GM19372 (cell line): ENCODE measurements around the gene ISCU.
"Not testable (repeated sequence)": the region's sequence is repeated elsewhere in the genome, so short reads cannot be mapped to it uniquely, and the experiment has no call there.

Experiments used
- ATAC-seq: cut with Tn5 transposase; IDR thresholded peaks from one replicate; pipeline ENCODE4 v1.9.1; 2021; ENCODE audit warnings: mild to moderate bottlenecking, low read depth, moderate library complexity; ENCODE audit not compliant: unreplicated experiment

ISCU gene

DNA sequence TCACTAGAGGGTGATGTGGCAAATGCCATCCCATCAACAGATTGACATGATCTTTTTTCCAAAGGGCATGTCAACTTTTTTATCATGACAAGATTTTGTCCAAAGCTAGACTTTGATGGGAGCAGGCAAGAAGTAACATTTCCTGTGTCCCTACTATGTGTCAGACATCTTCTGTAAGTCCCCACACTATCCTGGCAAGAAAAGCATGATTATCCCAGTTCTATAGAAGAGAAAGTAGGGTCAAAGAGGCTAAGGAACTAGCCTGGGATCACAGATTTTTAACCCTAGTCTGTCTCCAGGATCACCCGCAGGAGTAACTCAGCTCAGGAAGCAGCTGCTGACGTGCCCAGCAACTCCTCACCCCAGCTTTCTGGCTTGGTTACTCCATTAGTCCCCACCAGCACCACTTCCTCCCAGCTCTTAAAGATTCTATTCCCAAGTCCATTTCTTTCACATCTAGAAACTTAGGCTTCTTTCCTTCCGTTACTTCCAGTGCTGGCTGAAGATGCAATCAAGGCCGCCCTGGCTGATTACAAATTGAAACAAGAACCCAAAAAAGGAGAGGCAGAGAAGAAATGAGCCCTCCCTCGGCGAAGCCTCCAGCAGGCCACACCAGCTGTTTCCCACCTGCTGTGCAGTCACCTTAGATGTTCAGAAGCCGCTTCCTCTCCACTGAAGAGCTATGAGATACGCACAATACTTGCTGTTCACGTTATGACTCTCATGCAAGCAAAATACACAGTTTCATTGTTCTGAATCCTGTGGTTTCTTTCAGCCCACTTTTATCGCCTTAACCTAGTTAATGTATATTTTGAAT lies 6.2 kb downstream of the ISCU start:
- peak; percentile 74 for ATAC-seq

DNA sequence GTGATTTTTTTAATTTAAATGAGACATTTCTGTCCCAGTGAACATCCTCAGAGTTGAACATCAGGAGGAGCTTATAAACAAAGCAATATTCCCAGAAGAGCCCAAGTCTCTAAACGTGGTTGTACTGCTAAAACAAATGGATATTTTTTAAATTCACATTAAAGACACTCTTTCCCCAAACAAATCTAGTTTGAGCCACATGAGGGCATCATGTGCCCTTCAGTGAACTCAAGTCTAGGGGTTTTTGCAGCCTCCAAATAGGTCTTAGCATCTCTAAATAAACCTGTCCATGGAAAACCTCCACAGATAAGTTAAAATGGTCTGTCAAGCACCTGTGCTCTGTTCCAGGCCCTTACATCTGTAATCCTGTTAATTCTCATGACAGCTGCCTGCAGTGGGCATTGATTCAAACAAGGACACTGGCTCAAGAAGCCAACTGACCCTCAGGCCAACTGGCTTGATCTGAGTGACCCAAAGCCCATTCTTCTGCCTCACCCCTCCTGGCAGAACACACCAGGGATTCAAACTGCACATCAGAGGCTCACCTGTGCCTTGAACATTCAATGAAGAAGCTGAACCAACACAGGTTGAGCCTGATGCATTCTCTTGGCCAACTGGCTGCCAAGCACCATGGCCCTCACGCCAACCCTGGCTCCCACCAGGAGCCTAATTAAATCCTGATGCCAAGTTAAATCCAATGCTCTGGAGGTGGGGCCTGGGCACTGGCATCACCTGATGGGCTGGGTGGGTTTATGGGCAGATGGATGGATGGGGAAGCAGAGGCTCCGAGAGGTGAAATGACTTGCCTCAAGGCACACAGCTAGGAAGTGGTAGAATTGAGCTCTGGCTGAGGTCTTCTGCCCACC lies 8.6 kb downstream of the ISCU start:
- no peak for ATAC-seq

DNA sequence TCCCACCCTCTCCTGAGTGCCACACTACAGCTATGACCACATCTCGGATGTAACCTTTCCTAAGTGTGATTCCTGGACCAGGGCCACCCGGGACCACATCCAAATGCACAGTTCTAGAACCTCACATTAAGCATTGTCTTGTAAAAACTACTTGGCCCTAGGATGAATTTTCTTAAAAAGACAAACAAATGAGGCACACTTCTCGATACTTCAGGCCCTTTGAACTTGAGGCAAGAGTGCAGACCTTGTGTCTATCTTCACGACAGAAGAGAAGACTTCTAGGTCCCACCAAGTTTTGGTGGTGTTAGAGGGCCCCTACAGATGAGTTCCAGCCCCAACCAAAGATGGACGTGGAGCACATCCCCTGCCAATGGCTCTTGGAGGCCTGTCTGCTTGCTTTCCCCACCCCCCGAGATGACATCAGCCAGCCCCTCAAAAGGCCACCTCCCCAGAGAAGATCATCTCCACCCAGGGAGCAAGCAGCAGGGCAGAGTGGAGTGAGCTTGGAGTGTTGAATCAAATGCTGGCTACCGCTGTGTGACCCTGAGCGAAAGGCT lies 9.3 kb downstream of the ISCU start:
- ATAC-seq = no peak

DNA sequence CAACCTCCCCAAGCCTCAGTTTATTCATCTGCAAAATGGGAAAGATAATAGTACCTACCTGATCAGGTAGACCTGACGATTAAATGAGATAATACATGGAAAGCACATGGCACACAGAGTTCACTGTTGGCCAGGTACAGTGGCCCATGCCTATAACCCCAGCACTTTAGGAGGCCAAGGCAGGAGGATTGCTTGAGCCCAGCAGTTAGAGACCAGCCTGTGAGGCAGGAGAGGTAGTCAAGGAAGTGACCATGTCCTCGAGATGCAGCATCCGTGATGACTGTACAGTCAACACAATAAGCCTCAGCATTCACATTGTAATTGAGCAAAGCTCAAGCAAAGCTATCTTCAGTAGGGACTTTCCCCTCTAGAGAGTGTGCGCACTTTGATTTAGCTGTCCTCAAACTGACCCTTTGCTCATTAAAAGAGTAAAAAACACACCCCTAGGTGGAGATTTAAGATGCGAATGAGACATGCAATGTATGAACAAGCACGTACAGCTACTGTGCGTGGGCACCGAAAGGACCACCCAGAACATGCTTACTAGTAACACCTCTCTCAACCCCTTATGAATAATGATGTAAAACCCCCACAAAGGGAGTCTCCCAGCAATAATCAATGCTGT lies 9.9 kb downstream of the ISCU start:
- no peak for ATAC-seq

DNA sequence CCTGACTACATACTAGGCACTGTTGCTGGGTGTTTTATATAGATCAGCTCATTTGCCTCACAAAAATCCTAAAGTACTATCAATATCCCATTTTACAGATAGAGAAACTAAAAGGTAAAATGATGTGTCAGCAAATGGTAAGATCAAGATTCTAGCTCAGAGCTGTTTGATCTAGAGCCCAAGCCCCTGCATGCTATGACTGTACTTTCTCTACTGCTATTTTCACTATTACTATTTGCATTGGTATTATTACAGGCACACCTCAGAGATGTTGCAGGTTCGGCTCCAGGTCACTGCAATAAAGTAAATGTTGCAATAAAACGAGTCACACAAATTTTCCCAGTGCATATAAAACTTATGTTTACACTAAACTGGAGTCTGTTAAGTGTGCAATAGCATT lies 10.9 kb downstream of the ISCU start:
- ATAC-seq = no peak

DNA sequence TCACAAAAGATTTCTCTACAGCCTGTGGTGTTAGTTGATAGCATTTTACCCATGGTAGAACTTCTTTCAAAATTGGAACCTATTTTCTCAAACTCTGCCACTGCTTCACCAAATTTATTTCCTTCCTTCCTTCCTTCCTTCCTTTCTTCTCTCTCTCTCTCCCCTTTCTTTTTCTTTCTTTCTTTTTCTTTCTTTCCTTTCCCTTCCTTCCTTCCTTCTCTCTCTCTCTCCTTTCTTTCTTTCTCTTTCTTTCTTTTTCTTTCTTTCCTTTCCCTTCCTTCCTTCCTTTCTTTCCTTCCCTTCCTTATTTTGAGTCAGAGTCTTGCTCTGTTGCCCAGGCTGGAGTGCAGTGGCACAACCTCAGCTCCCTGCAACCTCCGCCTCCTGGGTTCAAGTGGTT lies 11.9 kb downstream of the ISCU start:
- ATAC-seq = not testable (repeated sequence)

DNA sequence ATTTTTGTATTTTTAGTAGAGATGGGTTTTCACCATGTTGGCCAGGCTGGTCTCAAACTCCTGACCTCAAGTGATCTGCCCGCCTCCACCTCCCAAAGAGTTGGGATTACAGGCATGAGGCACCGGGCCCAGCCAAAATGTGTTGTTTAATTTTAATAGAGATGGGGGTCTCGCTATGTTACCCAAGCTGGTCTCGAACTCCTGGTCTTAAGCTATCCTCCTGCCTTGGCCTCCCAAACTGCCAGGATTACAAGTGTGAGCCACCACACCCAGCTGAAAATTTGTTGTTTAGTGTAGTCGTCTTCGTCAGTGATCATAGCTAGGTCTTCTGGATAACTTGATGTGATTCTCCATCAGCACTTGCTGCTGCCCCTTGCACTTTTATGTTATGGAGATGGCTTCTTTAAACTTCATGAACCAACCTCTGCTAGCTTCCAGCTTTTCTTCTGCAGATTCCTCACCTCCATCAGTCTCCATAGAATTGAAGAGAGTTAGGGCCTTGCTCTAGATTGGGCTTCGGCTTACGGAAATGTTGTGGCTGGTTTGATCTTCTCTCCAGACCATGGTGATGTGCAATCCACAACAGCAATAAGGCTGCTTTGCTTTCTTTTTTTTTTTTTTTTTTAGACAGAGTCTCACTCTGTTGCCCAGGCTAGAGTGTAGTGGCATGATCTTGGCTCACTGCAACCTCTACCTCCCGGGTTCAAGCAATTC lies 13.0 kb downstream of the ISCU start:
- ATAC-seq = no peak

DNA sequence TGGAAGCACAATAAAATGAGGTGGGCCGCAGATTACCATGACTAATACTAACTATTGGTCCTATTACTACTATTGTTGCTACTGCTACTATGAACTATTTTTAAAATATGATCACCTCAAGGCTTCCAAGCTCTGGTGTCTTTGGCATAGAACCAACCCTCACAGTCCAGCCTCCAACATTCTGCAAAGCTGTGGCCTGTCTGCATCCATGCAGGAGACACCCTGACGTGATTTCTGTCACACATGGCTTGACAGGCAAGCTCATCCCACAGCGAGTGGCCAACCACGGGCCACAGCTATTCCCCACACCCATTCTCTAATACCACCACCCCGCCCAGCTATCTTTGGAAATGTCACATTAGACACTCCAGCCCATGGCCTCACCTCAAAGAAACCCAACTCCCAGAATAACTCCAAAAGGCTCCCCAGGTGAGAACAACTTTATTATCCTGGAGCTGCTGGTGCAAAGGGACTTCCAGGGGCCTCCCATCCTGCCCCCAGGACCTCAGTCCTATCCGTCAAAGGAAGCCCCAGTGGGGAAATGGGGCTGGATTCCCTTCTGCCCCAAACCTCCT lies 14.4 kb downstream of the ISCU start:
- no peak for ATAC-seq

DNA sequence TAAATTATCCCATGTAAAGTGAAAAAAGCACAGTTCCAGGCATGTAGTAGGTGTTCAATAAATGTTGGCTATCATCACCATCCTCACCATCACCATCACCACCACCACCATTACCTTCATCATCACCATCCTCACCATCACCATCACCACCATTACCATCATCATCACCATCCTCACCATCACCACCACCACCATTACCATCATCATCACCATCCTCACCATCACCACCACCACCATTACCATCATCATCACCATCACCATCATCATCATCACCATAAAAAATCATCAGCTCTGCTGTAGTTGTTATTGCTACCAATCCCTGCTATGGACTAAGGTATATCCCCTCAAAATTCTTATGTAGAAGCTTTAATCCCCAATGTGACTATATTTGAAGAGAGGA lies 15.1 kb downstream of the ISCU start:
- no peak for ATAC-seq

DNA sequence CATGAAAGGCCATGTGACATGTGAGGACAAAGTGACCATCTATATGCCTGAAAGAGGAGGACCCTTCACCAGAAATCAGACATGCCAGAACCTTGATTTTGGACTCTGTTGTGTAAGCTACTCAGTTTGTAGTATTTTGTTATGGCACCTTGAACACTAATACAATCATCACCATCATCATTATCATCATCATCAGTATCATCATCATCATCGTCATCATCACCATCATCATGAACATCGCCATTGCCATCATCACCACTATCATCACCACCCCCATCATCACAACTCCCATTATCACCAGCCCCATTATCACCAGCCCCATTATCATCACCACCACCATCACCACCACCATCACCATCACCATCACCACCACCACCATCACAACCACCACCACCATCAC lies 15.9 kb downstream of the ISCU start:
- ATAC-seq = no peak

DNA sequence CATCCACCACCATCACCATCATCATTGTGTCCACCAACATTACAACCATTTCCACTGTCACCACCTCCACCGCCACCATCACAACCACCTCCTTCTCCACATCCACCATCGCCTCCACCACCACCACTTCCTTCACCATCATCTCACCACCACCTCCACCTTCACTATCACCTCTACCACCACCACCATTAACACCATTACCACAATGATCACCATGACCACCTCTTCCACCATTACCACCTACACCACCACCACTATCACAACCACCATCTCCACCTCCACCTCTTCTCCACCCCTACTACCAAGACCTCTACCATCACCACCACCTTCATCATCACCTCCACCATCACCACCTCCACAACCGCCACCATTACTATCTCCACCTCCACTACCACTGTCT lies 16.4 kb downstream of the ISCU start:
- no peak for ATAC-seq

DNA sequence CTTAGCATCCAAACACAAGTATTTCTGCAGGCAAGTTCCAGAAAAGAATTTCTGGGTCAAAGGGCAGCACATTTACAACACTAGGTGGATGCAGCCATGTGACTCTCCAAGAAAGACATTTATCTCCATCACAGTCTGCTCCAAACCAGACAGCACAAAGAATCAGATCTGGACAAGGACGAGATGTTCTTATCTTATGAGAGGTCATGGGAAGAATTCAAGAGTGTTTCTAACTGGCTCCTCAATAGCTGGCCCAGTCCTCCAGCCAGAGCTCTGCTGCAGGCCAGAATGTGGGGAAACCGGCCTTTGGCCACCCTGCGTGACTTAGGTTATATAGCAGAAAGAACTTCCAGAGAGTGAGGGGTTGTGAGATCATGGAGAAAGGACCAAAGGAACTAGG lies 18.1 kb downstream of the ISCU start:
- ATAC-seq = no peak

DNA sequence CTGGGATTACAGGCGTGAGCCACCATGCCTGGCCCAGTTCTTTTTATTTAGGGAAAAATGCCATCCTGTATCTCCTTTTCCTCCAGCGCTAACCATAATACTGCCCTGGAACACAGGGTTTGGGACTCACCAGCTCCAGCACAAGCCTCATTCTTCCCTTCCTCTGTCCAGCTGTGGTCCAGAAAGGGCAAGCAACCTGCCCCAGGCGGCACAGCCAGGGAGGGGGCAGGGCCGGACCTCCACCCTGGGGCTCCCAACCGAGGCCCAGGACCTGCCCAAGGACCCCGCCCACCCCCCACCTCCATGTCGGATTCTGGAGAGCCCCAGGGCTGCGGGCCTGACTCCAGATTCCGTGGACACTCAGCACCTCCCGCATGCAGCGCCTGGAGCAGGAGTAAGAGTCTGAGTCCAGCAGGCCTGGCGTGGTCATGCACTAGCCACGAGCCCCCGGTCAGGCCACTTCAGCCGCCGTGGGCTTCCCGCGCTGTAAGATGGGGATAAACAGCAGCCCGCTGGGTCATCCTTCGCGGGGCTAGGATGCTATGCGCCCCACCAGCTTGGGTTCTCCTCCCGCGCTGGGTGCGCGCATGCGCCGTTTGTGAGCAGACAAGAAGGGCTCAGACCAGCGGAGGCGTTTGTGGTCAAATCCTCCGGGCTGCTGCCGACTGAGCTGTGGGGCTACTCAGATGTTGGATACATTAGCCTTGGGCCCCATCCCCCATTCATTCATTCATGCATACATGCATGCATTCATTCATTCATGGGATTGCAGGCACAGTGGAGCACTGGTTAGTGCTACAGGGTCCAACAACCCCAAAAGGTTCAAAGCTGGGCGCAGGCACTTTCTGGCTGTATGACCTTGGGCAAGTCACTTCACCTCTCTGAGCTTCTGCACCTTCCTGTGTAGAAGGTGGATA lies 19.2 kb downstream of the ISCU start:
- no peak for ATAC-seq

DNA sequence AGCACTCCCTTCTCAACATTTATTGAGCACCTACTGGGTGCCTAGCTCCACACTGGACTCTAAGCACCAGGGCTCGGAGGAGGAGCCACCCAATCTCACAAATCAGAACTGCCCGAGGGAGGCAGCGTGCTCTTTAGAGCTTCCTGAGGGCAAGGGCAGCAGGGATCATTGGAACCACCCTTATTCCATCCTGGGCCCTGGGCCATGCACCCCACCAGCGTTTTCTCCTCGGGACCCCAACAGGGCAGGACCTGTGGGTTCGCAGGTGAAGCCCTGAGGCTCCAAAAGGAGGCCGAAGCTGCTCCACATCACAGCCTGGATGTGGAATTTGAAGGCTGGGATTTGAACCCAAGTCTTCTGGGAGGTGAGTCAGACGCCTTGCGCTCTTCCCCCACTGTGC lies 20.1 kb downstream of the ISCU start:
- no peak for ATAC-seq

DNA sequence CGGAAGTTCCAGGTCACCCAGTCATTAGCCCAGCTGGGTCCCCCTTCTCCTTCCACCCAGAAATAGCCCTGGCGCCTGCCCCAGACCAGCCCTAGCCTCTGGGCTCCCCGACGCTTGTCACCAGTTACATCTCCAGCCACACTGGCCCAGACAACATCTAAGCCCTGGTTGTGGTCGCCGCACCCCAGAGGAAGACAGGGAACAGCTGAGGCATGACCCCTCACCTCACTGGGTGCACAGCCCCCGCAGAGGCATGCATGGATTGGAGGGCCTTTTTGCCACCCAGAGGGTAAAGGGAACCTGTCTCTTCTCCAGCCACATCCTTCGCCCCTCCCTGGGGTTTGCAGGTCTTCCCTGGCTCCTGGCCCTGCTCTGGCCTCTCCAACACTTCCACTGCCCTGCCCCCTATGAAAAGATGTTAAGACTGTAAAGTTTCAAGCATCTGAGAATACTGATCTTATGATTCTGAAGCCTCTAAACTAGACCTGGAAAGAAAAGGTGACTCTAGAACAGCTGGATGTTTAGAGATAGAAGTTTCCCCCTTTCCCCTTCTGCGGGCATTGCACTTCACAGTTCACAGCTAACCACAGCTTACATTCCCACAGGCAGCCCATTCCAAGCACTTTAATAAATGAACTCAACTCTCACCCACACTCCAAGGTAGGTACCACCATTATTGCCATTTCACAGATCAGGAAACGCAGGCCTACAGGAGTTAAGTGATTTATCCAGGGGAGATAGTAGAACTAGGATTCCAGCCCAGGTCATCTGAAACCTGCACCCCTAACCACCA lies 20.8 kb downstream of the ISCU start:
- no peak for ATAC-seq

DNA sequence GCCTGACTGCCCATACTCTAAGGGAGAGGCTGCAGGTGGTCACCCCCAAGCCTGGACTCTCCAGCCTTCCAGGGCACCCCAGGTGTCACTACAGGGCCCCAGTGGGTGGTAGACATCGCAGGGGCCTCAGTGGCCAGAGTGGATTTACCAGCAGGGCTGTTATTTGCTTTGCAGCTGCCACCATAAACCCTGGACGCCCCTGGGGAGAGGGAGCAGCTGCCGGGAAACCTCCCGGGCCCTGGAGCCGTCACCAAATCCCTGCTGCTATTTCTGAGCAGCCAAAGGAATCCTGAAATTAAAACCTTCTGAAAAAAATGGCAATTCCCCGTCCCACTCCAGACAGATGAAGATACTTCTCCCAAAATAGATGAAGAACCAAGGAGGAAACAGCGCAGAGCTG lies 21.6 kb downstream of the ISCU start:
- ATAC-seq = no peak

DNA sequence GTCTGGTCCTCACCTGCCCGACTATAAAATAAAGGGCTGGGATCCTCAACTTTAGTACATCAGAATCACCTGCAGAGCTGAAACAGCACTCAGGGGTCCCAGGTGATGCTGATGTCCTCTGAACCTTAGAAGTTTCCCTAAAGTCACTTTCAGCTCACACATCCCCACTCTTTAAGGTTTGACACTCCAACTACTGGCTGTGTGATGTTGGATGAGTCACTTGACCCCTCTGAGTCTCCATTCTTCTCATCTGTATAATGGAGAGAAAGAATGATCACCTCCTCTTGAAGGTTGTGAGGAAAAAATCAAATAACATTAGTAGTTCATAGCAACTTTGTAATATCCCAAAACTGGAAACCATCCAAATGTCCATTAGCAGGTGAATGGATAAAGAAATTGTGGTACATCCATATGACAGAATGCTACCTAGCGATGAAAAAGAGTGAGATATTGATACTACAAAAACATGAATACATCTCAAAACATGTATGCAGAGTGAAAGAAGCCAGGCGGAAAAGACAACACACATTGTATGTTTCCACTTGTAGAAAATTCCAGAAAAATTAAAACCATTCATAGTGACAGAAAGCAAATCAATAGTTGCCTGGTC lies 22.2 kb downstream of the ISCU start:
- ATAC-seq = no peak

DNA sequence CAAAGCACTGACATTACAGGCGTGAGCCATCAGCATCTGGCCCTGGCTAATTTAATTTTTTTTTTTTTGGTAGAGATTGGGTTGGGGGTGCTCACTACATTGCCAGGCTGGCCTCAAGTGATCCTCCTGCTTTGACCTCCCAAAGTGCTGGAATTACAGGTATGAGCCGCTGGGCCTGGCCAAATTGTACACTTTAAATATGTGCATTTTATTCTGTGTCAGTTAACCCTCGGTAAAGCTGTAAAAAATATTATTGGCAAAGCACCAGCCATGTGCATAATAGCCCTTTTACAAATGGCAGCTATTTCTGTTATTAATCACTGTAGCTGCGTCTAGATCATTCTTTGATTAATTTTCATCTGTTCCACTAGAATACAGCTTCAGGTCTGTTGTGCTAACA lies 23.5 kb downstream of the ISCU start:
- ATAC-seq = no peak
